GM12873 (cell line): Measurements from ENCODE around the gene SLF1.

Experiments used
- CTCF ChIP-seq: IDR thresholded peaks from 2 replicates; pipeline ENCODE4 v1.5.1; 2012; ENCODE audit warnings: low read depth, mild to moderate bottlenecking, moderate library complexity, low read length, control low read depth; ENCODE audit not compliant: insufficient read depth; ENCODE audit errors: missing control alignments

SLF1 gene

GRCh38 chr5:94709277-94709676 lies 90.8 kb downstream of the SLF1 start:
- no peak for TF ChIP-seq CTCF

- TF ChIP-seq CTCF, result no peak
Measured at GRCh38 chr5:94711785-94712184, 93.3 kb downstream of the SLF1 start.

GRCh38 chr5:94715768-94716167 lies 97.3 kb downstream of the SLF1 start:
- TF ChIP-seq CTCF, result no peak

GRCh38 chr5:94725142-94725541 lies 106.7 kb downstream of the SLF1 start:
- no peak for TF ChIP-seq CTCF

GRCh38 chr5:94731471-94731870 lies 113.0 kb downstream of the SLF1 start:
- no peak for TF ChIP-seq CTCF

- TF ChIP-seq CTCF, result no peak
Measured at GRCh38 chr5:94736498-94736897, 118.0 kb downstream of the SLF1 start.

- TF ChIP-seq CTCF, result no peak
Measured at GRCh38 chr5:94740286-94740685, 121.8 kb downstream of the SLF1 start.

- TF ChIP-seq CTCF, result no peak
Measured at GRCh38 chr5:94742852-94743251, 124.4 kb downstream of the SLF1 start.
